NCI-H2196 treated with DMSO at 0.1 percent for 48 hours (cell line): ENCODE measurements around the gene RAC3.
"Not testable (repeated sequence)": the region's sequence is repeated elsewhere in the genome, so short reads cannot be mapped to it uniquely, and the experiment has no call there.

Source experiments
- DNase-seq: peaks from one replicate; lab custom pipeline; 2025; ENCODE audit not compliant: unreplicated experiment; lab: John Stamatoyannopoulos, UW

The RAC3 gene

GRCh38 chr17:82037889-82038195, 6.4 kb downstream of the RAC3 start:
- no peak for DNase-seq

- DNase-seq, result not testable (repeated sequence)
Measured at GRCh38 chr17:82038796-82039409, 7.4 kb downstream of the RAC3 start.

GRCh38 chr17:82039695-82040299, 8.3 kb downstream of the RAC3 start:
- no peak for DNase-seq

GRCh38 chr17:82041144-82041814, 9.8 kb downstream of the RAC3 start:
- no peak for DNase-seq

GRCh38 chr17:82042649-82043048, 11.2 kb downstream of the RAC3 start:
- DNase-seq, result no peak

GRCh38 chr17:82043507-82043906, 12.0 kb downstream of the RAC3 start:
- DNase-seq, result no peak

GRCh38 chr17:82045936-82046484, 14.5 kb downstream of the RAC3 start:
- no peak for DNase-seq

GRCh38 chr17:82046903-82047302, 15.4 kb downstream of the RAC3 start:
- no peak for DNase-seq

GRCh38 chr17:82047379-82047778, 15.9 kb downstream of the RAC3 start:
- no peak for DNase-seq

- DNase-seq, result no peak
Measured at GRCh38 chr17:82047914-82048570, 16.6 kb downstream of the RAC3 start.

GRCh38 chr17:82048571-82048971, 17.1 kb downstream of the RAC3 start:
- DNase-seq, result no peak

- DNase-seq, result no peak
Measured at GRCh38 chr17:82049106-82049505, 17.6 kb downstream of the RAC3 start.

GRCh38 chr17:82049521-82049971, 18.1 kb downstream of the RAC3 start:
- no peak for DNase-seq

- no peak for DNase-seq
Measured at GRCh38 chr17:82050152-82050760, 18.8 kb downstream of the RAC3 start.

GRCh38 chr17:82050761-82051641, 19.5 kb downstream of the RAC3 start:
- no peak for DNase-seq

GRCh38 chr17:82051776-82052637, 20.5 kb downstream of the RAC3 start, which contains the start of the genes GPS1 and RFNG:
TSS of gene GPS1 (plus strand) at chr17:82051898. CDS start at chr17:82051932, 34 bp downstream.
TSS of gene RFNG (minus strand) at chr17:82051811. CDS start at chr17:82051766, 45 bp downstream.
- DNase-seq, result peak; percentile 75

GRCh38 chr17:82052638-82053059, 21.2 kb downstream of the RAC3 start:
- no peak for DNase-seq

GRCh38 chr17:82053130-82053529, 21.7 kb downstream of the RAC3 start:
- no peak for DNase-seq
